ENCODE data around the gene SLC15A3.

- TF ChIP-seq CTCF (IDR thresholded peaks at IDR 0.05): no peak
- TF ChIP-seq POLR2A (IDR thresholded peaks at IDR 0.05): no peak
These were observed 6.7 kb downstream of the SLC15A3 start for GRCh38 chr11:60945295-60945667.
